ENCODE measurements around the gene CHAC2. TPM values are rescaled to one million over a fixed set of nuclear protein-coding genes. Genes with fewer than 3 reads are reported as not detected.

The CHAC2 gene
- total RNA-seq, 1 donor from 2014 or later, result 6.5 TPM

- FAIRE-seq (no peak), DNase-seq (ENCODE audit: low spot score in 2 of 2) (no peak)
These were observed 2.7 kb downstream of the CHAC2 start for GRCh38 chr2:53770264-53770663.

- FAIRE-seq, result no peak
These were observed 9.5 kb downstream of the CHAC2 start for GRCh38 chr2:53777134-53777533.

DNA sequence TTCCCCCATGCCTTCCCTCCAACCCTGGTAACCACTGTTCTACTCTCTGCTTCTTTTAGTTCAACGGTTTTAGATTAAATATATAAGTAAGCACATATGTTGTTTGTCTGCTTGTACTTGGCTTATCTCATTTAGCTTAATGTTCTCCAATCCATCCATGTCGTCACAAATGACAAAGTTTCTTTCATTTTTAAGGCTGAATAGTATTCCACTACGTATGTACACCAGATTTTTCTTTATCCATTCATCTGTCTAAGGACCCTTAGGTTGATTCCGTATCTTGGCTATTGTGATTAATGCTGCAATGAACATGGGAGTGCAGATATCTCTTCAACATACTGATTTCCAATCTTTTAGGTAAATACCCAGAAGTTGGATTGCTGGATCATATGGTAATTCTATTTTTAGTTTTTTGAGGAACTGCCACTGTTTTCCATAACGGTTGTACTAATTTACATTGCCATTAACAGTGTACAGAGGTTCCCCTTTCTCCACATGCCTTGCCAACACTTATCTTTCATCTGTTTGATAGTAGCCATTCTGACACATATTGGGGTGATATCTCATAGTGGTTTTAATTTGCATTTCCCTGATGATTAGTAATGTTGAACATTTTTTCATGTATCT is 11.0 kb downstream of the CHAC2 start:
- FAIRE-seq (no peak), DNase-seq (ENCODE audit: low spot score in 2 of 2) (no peak)

More at GRCh38 chr2:53777134-53777533, 9.5 kb downstream of the CHAC2 start:
- DNase-seq (ENCODE audit: low spot score in 2 of 2), result no peak

- FAIRE-seq (no peak), DNase-seq (ENCODE audit: low spot score in 2 of 2) (no peak)
These were observed 12.5 kb downstream of the CHAC2 start for GRCh38 chr2:53780056-53780455.

DNA sequence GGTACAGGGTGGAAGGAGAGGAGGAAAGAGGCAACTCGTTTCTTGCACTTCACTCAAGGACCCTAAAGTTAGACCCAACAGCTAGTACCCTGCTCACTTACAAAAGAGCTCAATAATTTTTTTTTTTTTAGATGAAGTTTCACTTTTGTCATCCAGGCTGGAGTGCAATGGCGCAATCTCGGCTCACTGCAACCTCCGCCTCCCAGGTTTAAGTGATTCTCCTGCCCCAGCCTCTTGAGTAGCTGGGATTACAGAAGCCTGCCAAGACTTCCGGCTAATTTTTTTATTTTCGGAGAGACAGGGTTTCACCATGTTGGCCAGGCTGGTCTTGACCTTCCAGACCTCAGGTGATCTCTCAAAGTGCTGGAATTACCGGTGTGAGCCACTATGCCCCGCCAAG is 15.1 kb downstream of the CHAC2 start:
- FAIRE-seq, result no peak
- DNase-seq (ENCODE audit: low spot score in 2 of 2), result no peak

- no peak for DNase-seq (ENCODE audit: low spot score in 2 of 2)
- no peak for FAIRE-seq
These were observed 16.8 kb downstream of the CHAC2 start for GRCh38 chr2:53784436-53784835.

- FAIRE-seq (no peak), DNase-seq (ENCODE audit: low spot score in 2 of 2) (no peak)
These were observed 17.8 kb downstream of the CHAC2 start for GRCh38 chr2:53785366-53785765.

DNA sequence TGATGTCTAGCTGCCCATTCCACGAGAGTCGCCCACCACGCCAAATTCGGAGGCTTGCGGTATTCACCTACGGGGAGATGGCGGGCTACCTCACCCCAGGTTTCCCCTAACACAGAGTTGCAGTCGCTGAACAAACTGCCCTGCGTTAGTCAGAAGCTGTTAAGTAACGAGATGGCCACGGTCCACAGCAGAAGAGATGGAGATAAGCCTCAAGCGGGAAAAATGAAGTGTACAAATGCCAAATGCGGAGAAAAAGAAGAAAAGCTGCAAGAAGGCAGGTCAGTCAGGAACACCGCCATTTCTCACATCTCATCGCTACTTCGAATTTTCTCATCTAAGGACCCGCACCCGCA is 18.7 kb downstream of the CHAC2 start:
- DNase-seq (ENCODE audit: low spot score in 2 of 2) (no peak), FAIRE-seq (no peak)

DNA sequence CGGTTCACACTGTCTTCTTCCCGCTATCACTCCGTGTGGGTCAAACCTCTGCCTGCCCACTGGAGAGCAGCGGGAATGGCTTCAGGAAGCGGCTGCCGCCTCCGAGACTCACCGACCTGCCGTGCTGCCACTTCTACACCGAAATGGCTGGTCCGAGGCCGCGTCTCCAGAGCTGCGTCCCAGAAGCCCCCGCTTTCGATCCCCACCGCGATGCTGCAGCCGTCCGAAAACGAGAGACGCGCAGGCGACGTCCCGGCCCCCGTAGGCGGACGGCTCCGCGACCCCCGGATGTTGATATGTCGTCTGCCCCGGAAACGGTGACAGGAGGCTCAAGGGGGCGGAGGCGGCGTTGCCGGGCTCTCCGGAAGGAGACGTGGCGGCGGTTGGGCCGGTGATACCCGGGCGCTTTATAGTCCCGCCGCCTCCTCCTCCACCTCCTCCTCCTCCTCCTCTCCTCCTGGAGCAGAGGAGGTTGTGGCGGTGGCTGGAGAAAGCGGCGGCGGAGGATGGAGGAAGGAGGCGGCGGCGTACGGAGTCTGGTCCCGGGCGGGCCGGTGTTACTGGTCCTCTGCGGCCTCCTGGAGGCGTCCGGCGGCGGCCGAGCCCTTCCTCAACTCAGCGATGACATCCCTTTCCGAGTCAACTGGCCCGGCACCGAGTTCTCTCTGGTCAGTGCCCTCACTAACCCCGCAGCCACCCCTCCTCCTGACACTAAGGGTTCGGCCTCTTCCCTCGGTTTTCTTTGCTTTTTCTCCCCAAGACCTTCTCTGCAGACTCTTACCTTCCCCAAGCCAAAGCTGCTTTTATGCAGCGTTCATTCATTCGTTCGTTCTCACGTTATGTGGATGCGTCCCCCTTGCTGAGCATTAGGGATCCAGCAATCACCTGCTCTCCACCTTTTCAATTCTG is 19.4 kb downstream of the CHAC2 start, which contains the start of the genes ASB3 and ERLEC1:
Gene ASB3 (minus strand): TSS at position 249 of the 909 bp plus-strand sequence. CDS start 21,381 bp downstream, outside the sequence.
Gene ERLEC1 (plus strand): TSS at position 340 of the 909 bp plus-strand sequence. CDS start 167 bp downstream, at position 507.
- FAIRE-seq, result no peak
- DNase-seq (ENCODE audit: low spot score in 2 of 2), result peak; percentile 72 to 85

GRCh38 chr2:53787614-53788289 is 20.1 kb downstream of the CHAC2 start:
- peak in 1 of 2 donors; percentile 17 for DNase-seq (ENCODE audit: low spot score in 2 of 2)

GRCh38 chr2:53793261-53793660 is 25.7 kb downstream of the CHAC2 start:
- FAIRE-seq (no peak), DNase-seq (ENCODE audit: low spot score in 2 of 2) (no peak)

More at GRCh38 chr2:53787614-53788289, 20.1 kb downstream of the CHAC2 start:
- no peak for FAIRE-seq

DNA sequence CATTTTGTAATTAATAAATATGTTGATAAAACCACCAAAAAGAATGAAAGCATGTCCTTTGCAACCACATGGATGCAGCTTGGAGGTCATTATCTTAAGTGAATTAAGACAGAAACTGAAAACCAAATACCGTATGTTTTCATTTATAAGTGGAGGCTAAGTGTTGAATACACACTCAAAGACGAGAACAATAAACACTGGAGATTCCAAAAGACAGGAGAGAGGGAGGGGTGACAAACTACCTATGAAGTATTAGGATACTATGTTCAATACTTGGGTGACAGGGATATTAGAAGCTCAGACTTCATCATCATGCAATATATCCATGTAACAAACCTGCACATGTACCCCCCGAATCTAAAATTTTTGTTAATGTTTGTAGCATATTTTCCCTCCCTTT is 26.2 kb downstream of the CHAC2 start:
- FAIRE-seq, result no peak
- DNase-seq (ENCODE audit: low spot score in 2 of 2), result no peak

- FAIRE-seq (no peak), DNase-seq (ENCODE audit: low spot score in 2 of 2) (no peak)
These were observed 33.9 kb downstream of the CHAC2 start for GRCh38 chr2:53801547-53801946.

- FAIRE-seq (no peak), DNase-seq (ENCODE audit: low spot score in 2 of 2) (no peak)
These were observed 35.1 kb downstream of the CHAC2 start for GRCh38 chr2:53802617-53803151.

DNA sequence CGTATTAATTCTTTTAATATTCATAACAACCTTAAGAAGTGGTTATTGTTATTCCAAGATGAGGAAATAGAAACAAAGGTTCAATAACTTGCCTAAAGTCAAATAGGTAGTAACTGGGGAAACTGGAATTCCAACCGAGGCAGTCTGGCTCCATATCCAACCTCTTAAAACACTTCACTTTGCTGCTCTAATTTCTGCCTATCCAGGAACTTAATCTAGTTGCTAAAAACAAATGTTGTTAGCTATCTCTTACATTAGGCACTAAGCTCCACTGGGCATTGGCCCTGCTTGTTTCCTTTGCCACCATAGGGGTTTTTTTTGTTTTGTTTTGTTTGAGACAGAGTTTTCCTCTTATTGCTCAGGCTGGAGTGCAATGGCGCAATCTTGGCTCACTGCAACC is 44.0 kb downstream of the CHAC2 start:
- FAIRE-seq, result no peak
- DNase-seq (ENCODE audit: low spot score in 2 of 2), result no peak

- DNase-seq (ENCODE audit: low spot score in 2 of 2) (no peak), FAIRE-seq (no peak)
These were observed 45.5 kb downstream of the CHAC2 start for GRCh38 chr2:53813151-53813550.

DNA sequence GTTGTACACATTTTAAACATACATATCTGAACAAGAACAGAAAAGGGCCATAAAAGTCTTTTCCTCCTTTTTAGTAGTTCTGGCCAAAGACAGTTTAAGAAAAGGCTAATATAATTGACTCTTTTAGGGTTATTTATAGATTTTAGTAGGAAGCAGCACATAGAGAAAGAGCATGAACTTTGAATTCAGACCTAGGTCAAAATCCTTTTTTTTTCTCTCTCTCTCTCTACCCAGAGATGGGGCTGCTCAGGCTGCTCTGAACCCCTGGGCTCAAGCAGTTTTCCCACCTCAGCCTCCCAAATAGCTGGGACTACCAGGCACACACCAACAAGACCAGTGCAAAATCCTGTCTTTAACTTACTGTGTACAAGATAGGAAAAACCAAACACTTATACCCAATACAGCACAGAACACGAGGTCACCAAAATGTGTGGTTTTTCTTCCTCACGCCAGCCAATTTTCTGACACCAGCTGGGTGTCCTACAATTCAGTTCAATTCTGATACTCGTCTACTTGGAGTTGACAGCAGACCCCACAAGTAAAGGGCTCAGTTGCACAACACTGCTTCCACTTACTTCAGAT is 51.3 kb downstream of the CHAC2 start:
- FAIRE-seq (no peak), DNase-seq (ENCODE audit: low spot score in 2 of 2) (no peak)

DNA sequence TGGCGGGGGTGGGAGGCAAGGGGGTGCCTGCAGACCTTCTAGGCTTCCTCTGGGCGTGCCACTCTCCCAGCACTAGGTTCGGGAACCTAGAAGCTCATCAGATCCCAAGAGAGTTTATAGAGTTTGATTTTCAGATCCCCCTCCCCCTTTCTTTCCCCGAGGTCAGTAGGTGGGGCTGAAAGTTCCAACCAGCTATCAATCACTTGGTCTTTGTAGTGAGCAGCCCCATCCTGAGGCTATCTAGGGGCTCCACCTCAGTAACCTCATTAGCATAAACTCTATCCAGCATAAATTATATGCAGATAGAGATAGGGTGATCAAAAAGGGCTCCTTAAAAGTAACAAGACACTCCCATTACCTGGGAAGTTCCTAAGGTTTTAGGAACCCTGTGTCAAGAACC is 52.0 kb downstream of the CHAC2 start:
- FAIRE-seq, result no peak
- DNase-seq (ENCODE audit: low spot score in 2 of 2), result no peak

GRCh38 chr2:53820048-53820447 is 52.4 kb downstream of the CHAC2 start:
- DNase-seq (ENCODE audit: low spot score in 2 of 2), result no peak
- FAIRE-seq, result no peak

GRCh38 chr2:53820711-53821110 is 53.1 kb downstream of the CHAC2 start:
- no peak for FAIRE-seq
- no peak for DNase-seq (ENCODE audit: low spot score in 2 of 2)

All from frontal cortex (tissue), 4 donors.